ENCODE measurements around the gene SPATA46.
"Not testable (repeated sequence)": the region's sequence is repeated elsewhere in the genome, so short reads cannot be mapped to it uniquely, and the experiment has no call there.

Gene SPATA46

GRCh38 chr1:162357681-162358266 is 18.9 kb downstream of the SPATA46 start:
- DNase-seq (ENCODE audit: low spot score): peak; percentile 69

GRCh38 chr1:162353702-162354101 is 23.0 kb downstream of the SPATA46 start:
- no peak for DNase-seq (ENCODE audit: low spot score)

DNA sequence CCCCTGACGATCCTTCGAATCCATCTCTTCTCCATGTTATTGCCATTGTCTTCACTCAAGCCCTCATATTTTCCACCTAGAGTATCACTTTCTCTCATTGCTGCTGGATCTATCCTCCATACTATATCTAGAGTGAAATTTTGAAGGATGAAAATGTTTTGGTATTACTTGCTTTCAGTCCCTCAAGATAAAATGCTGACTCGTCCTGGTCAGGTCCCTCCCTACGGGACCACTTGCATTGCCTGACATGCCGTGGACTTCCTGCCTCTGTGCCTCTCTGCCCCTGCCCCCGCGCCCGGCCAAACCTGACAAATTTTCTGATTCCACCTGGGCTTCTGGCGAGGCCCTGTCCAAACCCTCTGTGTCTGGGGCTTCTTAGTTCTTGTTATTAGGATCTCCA is 23.6 kb downstream of the SPATA46 start:
- DNase-seq (ENCODE audit: low spot score): no peak

DNA sequence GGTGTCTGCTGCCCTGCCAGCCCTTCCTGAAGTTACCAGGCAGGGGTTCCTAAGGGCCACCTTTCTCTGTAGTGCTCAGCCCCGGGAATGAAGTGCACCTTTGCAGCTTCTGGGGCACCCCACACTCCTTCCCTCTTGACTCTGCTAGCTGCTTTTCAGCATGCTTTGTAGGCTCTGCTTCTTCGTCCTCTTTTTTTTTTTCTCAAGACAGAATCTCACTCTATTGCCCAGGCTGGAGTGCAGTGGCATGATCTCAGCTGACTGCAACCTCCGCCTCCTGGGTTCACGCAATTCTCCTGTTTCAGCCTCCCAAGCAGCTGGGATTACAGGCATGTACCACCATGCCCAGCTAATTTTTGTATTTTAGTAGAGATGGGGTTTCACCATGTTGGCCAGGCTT is 24.8 kb downstream of the SPATA46 start:
- not testable (repeated sequence) for DNase-seq (ENCODE audit: low spot score)

DNA sequence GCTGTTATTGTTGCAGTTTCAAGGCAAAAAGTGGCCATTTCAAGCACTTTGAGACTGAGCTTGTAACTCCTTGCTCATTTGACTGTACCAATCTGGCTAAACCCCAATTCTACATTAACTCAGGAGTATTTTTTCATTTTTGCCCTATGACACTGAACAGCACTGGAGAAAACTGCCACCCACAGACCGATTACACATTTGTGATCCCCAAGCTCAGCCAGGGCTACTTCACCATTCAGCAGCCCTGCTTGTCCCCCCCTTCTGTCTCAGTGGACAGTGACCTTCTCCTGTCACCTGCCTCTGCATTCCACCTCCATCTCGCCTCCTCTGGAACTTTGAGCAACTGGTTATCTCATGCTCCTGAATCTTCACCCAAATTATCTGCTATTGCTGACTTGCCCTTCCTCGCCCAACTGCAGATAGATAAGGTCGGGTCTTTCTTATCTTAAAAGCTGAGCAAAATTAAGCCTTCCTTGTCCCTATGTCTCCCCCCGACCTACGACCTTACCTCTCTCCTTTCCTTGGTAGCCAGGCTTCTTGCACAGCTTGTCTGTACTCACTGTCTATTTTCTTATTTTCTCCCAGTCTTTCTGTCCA is 25.3 kb downstream of the SPATA46 start:
- no peak for DNase-seq (ENCODE audit: low spot score)

DNA sequence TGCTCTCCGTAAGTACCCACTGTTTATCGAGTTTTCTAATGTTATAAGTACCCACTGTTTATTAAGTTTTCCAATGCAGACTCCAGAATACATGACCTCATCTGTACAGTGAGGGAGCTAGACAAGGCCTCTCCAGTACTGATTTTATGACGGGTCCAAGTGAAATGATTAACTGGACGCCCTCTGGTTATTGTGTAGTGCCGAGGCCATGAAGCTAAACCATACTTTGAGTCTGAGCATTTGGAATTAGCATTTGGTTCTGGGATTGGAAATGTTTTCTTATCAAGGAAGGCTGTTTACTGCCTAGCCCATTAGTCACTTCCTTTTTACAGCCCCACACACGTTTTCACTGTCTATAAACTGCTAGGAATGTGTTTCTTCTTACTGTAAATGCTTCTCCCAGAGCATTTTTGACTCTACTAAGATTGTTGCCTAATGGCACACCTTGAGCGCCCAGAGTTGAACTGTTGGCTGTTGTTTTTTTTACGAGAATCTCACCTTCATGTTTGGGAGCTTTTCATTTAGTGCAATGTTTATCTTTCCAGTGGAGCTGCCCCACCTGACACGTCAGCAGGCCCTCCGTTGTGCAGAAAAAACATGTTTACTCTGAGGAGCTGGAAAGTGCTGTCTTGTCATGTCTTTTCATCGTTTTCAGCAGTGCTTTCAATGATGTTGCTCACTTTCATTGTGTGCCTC is 26.9 kb downstream of the SPATA46 start:
- no peak for DNase-seq (ENCODE audit: low spot score)

- DNase-seq (ENCODE audit: low spot score): no peak
Measured at GRCh38 chr1:162347281-162347680, 29.4 kb downstream of the SPATA46 start.

DNA sequence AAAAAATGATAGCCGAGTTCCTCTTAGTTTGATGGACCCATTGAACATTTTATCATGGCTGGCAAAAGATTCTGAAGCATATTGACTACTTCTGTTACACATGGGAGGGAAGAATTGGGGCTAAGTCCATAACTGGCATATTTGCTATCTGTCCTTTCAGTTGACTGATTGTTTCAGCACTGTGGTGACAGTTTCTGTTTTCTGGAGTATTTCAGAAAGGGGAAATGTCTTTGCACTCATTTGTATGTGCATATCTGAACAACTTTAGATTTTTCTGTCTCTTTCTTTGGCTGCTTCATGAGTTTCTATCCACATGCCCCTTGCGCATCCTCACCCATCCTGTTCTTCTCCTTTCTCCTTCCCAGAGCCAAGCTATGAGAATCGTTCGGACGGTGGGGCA is 33.2 kb downstream of the SPATA46 start:
- no peak for DNase-seq (ENCODE audit: low spot score)

- no peak for DNase-seq (ENCODE audit: low spot score)
Measured at GRCh38 chr1:162342452-162342983, 34.1 kb downstream of the SPATA46 start.

DNA sequence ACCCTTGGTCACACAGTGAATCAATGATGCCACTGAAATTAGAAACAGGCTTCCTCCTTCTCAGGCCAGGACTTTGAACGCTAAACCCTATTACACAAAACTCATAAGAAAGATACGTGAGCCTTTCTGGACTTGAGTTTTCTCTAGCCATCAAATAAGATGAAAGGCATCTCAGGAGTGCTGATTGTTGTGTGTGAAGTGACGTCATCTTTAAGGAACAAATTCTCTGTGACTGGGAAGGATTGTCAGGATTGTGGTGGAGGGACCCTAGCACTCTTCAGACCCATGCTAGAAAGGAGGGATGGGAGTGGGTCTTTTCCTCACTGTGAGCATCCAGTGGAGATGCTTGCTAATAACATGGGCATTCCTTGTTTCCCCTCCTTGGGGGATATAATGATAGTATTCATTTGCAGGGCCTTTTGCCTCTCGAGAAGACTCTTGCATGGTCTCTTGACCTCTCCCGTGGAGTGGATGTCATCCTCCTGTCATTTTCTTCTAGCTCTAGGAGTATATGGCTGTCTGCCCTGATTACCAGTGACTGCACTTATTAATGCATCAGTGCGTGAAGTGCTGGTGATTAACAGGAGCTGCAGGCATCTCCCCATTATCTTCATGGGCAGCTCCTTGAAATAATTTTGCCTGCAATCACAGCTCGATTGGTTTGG is 39.9 kb downstream of the SPATA46 start:
- DNase-seq (ENCODE audit: low spot score): no peak

DNA sequence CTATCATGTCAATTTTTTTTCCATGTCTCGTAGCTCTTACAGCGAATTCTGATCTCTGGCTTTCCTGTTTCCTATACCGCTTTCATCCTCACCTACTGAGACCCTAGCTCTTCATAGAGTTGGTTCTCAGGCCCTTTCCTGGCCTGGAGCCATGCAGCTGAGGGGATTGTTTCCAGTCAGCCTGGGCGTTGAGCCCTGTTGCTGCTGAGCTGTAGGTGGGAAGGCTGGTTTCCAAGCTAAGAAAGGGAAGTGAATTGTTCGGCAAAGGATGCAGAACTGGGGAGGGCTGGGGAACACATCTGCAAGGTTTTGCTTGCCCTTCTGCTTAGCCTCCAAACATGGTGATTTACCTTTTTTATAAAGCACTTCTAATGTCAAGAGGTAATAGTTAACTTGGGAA is 41.5 kb downstream of the SPATA46 start:
- no peak for DNase-seq (ENCODE audit: low spot score)

DNA sequence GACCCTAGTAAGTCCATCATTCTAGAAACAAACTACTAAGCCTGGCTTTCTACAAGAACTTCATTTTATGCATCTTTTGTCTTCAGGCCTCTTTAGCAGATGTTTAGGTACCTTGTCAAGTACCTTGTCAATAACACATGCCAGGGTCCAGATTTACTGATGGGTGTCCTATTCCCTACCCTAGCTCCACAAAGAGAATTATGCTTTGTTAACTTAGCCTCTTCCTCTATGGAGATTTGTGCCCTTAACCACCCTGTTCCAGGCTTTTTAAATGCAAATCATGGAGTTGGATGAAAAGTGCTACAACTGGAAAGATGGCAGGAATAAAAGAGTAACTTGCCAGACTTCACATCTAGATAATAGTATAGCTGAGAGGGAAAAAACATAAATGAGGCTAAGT is 42.7 kb downstream of the SPATA46 start:
- DNase-seq (ENCODE audit: low spot score): no peak

DNA sequence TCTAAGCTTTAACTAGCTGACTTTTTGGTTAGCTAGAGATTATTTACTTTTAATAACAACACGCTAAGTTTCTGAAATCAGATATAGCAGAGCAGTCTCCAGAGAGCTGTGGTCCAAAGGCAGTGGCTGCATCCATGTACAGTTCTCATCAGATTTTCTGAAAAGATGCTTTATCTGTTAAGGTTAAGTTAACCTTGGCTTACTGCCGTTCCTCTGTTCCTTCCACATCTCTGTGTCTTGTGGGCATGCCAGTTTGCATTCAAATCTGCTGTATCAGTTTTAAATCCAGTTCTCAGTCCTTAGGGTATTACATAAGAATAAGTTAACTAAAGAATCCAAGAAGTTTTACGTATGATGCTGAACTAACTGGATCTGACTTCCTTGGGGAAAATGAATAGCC is 46.8 kb downstream of the SPATA46 start:
- no peak for DNase-seq (ENCODE audit: low spot score)

GRCh38 chr1:162328512-162328911 is 48.1 kb downstream of the SPATA46 start:
- DNase-seq (ENCODE audit: low spot score): no peak

DNA sequence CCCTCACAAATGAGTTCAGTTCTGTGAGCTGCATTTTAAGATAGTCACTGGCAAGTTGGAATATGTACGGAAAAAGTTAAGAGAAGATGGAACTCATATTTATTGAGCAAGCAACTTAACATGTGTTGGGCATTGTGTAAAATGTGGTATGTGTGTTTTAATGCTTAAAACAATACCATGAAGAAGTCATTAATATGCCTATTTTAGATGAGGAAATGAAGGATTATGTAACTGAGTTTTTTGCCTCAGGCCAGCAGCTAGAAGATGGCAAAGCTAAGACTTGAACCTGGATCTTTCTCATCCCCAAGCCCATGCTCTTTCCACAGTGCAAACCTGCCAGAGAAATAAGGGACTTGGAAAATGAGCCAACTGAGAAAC is 48.9 kb downstream of the SPATA46 start:
- DNase-seq (ENCODE audit: low spot score): no peak

DNA sequence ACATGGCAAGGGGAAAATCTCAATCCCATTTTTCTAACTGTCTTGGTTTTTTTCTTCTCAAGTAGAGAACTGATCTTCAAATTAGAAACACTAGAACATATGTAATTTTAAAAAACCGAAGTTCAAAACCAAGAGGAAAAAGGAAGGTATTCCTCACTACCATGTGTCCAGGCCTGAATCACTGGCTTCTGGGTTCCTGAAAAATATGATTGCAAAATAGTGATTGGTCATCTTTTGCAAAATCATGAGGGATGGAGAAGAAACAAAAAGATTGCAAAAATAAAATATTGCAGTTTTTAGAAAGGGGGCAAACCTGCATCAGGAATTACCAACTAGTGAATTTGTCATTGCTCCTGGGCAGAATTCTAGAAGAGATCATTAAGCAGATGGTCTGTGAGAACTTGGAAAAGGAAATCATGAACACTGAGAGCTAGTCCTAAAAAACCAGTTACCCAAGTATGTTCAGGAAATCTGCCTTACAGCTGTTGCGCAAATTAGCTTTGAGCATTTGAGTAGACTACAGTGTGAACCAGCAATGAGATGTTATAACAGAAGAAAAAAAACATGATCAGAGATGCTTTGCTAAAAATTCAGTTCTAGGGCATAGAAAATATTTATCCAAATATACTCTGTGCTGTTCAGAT is 49.4 kb downstream of the SPATA46 start:
- DNase-seq (ENCODE audit: low spot score): no peak

DNA sequence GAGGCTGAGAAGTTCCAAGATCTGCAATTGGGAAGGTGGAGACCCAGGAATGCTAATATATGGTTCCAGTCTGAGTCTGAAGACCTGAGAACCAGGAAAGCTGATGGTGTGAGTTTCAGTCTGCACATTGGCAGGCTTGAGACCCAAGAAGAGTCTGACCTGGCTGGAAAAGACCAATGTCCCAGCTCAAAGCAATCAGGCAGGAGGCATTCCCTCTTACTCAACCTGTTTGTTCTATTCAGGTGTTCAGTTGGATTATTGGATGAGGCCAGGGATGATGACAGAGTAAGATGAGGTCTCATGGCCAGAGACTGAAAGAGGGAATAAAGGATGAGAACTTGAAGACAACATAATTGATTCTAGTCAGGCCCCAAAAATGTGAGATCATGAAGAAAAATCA is 50.1 kb downstream of the SPATA46 start:
- DNase-seq (ENCODE audit: low spot score): no peak

DNA sequence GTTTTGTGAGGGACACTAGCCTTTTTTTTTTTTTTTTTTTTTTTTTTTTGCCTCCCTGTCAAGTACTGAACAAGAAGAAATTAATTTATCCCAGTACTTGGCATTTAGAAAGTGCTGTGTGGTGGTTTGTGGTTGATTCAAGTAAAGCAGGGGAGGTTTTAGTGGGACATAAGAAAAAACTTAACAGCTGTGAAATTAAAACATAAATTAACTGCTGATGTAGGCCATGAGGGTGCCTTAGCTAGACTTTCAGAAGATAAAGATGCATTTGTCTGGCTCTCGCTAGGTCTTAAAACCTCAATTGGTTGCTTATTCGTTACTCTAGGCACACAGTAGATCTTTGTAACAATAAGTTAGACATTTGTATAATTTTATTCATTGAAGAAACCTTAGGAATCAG is 52.3 kb downstream of the SPATA46 start:
- no peak for DNase-seq (ENCODE audit: low spot score)
